ENCODE data around the gene ARHGAP27. TPM values are rescaled to one million over a fixed set of nuclear protein-coding genes. Genes with fewer than 3 reads are reported as not detected.

ARHGAP27 gene
- total and polyA plus RNA-seq, 2 of the 13 experiments (the other 11 are each of a cell fraction or from before 2014, with no cell fraction given) = 15.5 to 18.9 TPM

GRCh38 chr17:45411348-45412105 is 21.1 kb downstream of the ARHGAP27 start:
- in situ Hi-C loops (cut with HindIII; ENCODE audit: extremely low pct_ligation_motif_present, low pct_unique_long_range_greater_than_20kb) (no loop called here), intact Hi-C loops (cut with micrococcal nuclease; ENCODE audit: unreplicated experiment) (no loop called here)
- Histone ChIP-seq H3K27me3 (ENCODE audit: control insufficient read depth in 1 of 2, insufficient read depth in 2 of 2, low read length in 2 of 2) (no peaks in the 10 kb centered on the region), H3K9ac (ENCODE audit: insufficient read depth, low read depth, low read length) (no peak overlapping the region), H3K9me3 (ENCODE audit: low read length) (no peaks in the 10 kb centered on the region), H3K79me2 (ENCODE audit: insufficient read depth, low read length) (no peaks in the 10 kb centered on the region), H4K20me1 (ENCODE audit: insufficient read depth, low read length) (no peaks in the 10 kb centered on the region), H3K27ac (ENCODE audit: extremely low read length, insufficient read depth, low read length) (no peak overlapping the region), H2AFZ (ENCODE audit: low read length) (no peak overlapping the region), H3K4me3 (replicated peaks in 1 of 3; ENCODE audit: insufficient read depth in 1 of 3, low read depth in 2 of 3, low read length in 3 of 3) (no peak overlapping the region), H3K4me2 (ENCODE audit: low read depth, low read length) (no peak overlapping the region), H3K36me3 (replicated peaks in 1 of 2; ENCODE audit: control insufficient read depth in 1 of 2, insufficient read depth in 2 of 2, low read length in 2 of 2) (peaks cover 0 to 3% of the 10 kb centered on the region in 2 experiments; a peak in 3 of 5 replicates), H3K4me1 (ENCODE audit: insufficient read depth, low read length) (peaks cover 62% of the 10 kb centered on the region)
- FAIRE-seq = no peak
- 95% methylated on average over 5 of the region's 5 CpGs for WGBS (ENCODE audit: low lambda C conversion rate)
- no peak for DNase-seq (ENCODE audit: low spot score)
- POLR2A ChIA-PET = interaction anchor here (0.6 to 3.6 kb wide), 2 partner anchors 13 to 262 kb away, joined by 5 to 24 read pairs; no protein-coding TSS in a partner anchor
- TF ChIP-seq, protein P1, sequence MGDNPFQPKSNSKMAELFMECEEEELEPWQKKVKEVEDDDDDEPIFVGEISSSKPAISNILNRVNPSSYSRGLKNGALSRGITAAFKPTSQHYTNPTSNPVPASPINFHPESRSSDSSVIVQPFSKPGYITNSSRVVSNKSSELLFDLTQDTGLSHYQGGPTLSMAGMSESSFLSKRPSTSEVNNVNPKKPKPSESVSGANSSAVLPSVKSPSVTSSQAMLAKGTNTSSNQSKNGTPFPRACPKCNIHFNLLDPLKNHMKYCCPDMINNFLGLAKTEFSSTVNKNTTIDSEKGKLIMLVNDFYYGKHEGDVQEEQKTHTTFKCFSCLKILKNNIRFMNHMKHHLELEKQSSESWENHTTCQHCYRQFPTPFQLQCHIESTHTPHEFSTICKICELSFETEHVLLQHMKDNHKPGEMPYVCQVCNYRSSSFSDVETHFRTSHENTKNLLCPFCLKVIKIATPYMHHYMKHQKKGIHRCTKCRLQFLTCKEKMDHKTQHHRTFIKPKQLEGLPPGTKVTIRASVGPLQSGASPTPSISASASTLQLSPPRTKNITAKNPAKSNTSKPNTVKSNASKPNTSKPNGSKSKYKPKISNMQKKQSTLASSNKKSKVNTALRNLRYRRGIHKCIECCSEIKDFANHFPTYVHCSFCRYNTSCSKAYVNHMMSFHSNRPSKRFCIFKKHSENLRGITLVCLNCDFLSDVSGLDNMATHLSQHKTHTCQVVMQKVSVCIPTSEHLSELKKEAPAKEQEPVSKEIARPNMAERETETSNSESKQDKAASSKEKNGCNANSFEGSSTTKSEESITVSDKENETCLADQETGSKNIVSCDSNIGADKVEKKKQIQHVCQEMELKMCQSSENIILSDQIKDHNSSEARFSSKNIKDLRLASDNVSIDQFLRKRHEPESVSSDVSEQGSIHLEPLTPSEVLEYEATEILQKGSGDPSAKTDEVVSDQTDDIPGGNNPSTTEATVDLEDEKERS (CRISPR knock-in tag; IDR thresholded peaks at IDR 0.05) = no peak
- TF ChIP-seq SP2 (CRISPR knock-in tag; IDR thresholded peaks at IDR 0.05) (no peak), RELA (CRISPR knock-in tag; IDR thresholded peaks at IDR 0.05) (no peak), DZIP1 (CRISPR knock-in tag; IDR thresholded peaks at IDR 0.05) (no peak)
- BruUV-seq (replicated peaks) = no TSS peak
- CTCF ChIA-PET (ENCODE audit: low intra/inter-chr PET ratio, low total read pairs) = no interaction called here
- ATAC-seq = no peak

All from HepG2 (cell line).